Right atrium auricular region (tissue), 2 donors: ENCODE measurements around the gene FMOD. TPM values are rescaled to one million over a fixed set of nuclear protein-coding genes. Genes with fewer than 3 reads are reported as not detected.

Experiments used
- DNase-seq: peaks from one replicate; pipeline ENCODE4 v3.0.0-alpha.2; 2019; ENCODE audit warnings: low spot score
- H3K27ac ChIP-seq, 2 donors: fragments of 200-600 bp; sonication (generic); 1 replicate in 1 of 2; 2 replicates in 1 of 2; pipeline ENCODE4 v1.5.1; 2016 to 2019
- H3K27me3 ChIP-seq, 2 donors: fragments of 200-600 bp; sonication (generic); one replicate each; pipeline versions ENCODE4 v1.5.1 to v1.6.0; 2017 to 2019
- H3K36me3 ChIP-seq: fragments of 200-600 bp; sonication (generic); one replicate; pipeline ENCODE4 v1.5.1; 2016
- H3K4me1 ChIP-seq, 2 donors: fragments of 200-600 bp; sonication (generic); one replicate each; pipeline versions ENCODE4 v1.5.1 to v1.6.0; 2017 to 2019
- H3K4me3 ChIP-seq, 2 donors: fragments of 200-600 bp; sonication (generic); 1 replicate in 1 of 2; 2 replicates in 1 of 2; pipeline ENCODE4 v1.5.1; 2017 to 2019; ENCODE audit warnings: mild to moderate bottlenecking in 1 of 2, moderate library complexity in 1 of 2
- H3K9me3 ChIP-seq, 2 donors: fragments of 200-600 bp; sonication (generic); one replicate each; pipeline ENCODE4 v1.5.1; 2019
- total RNA-seq, 2 donors: library from RNA; depleted of rRNA; stranded (reverse); fragments of >200 nt; gene quantifications; one replicate each; pipeline ENCODE4 v1.1.0, GENCODE V29; 2016
- TF ChIP-seq, protein P1 (sequence below), 2 donors: fragments of 200-600 bp; sonication (generic); IDR thresholded peaks; one replicate each; pipeline ENCODE4 v1.5.1; 2019; ENCODE audit warnings: antibody characterized with exemption in 2 of 2

The FMOD gene
- total RNA-seq, 2 donors from 2014 or later: 34.2 to 122 TPM

DNA sequence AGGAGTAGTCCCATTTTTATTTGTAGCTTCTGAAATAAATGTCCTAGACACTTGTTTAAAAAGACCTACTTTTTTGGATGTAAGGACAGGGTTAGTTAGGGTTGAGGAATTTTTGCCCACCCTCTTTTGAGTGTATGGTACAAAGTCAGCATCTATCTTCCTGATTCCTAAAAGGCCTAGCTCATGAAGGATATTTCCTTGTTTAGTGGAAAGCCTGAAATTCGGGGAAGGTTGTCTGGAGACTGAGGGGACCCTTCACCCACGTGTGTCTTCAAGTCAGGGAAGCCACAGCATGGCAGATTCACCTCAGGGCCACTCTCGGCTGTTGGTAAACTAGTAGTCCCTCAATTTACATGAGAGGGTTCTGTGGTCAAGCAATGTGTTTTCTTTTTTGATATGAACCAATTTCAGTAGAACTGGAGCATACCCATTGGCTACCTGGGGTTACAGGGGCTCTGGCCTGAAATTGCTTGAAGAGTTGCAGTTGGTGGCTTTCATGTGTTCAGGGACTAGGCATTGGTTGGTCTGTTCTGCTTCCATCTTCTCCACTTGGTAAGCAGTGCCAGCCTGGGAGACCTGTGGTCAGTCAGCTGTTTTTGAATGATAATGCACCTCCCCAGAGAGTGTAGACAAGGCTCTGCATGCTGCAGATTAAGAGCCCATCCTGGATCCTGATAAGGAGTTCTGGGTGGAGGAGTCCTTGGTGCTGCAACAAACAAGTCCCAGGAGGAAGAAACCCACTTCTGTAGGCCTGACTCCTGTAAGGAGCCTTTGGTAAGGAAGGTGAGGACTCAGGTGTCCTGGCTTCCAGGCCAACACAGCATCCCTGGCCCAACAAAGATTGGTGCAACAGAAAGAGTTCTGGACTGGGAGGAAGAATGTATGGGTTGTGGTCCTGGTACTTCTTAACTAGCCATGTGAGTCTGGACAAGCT lies 39.3 kb downstream of the FMOD start:
- H3K36me3 ChIP-seq: peaks cover 44% of the 10 kb centered on the region
- no peaks in the 10 kb centered on the region for H3K9me3 ChIP-seq
- H3K27ac ChIP-seq: peak overlapping the region; percentile 100
- H3K4me3 ChIP-seq: no peak overlapping the region
- H3K27me3 ChIP-seq: no peaks in the 10 kb centered on the region
- TF ChIP-seq, protein P1, sequence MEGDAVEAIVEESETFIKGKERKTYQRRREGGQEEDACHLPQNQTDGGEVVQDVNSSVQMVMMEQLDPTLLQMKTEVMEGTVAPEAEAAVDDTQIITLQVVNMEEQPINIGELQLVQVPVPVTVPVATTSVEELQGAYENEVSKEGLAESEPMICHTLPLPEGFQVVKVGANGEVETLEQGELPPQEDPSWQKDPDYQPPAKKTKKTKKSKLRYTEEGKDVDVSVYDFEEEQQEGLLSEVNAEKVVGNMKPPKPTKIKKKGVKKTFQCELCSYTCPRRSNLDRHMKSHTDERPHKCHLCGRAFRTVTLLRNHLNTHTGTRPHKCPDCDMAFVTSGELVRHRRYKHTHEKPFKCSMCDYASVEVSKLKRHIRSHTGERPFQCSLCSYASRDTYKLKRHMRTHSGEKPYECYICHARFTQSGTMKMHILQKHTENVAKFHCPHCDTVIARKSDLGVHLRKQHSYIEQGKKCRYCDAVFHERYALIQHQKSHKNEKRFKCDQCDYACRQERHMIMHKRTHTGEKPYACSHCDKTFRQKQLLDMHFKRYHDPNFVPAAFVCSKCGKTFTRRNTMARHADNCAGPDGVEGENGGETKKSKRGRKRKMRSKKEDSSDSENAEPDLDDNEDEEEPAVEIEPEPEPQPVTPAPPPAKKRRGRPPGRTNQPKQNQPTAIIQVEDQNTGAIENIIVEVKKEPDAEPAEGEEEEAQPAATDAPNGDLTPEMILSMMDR (IDR thresholded peaks at IDR 0.05): no peak
- H3K4me1 ChIP-seq: peaks cover 0 to 42% of the 10 kb centered on the region in 2 donors
- no peak for DNase-seq

DNA sequence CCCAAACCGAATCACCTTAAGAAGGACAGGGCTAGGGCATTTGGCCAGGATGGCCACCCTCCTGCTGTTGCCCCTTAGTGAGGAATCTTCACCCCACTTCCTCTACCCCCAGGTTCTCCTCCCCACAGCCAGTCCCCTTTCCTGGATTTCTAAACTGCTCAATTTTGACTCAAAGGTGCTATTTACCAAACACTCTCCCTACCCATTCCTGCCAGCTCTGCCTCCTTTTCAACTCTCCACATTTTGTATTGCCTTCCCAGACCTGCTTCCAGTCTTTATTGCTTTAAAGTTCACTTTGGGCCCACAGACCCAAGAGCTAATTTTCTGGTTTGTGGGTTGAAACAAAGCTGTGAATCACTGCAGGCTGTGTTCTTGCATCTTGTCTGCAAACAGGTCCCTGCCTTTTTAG lies 42.0 kb downstream of the FMOD start:
- Histone ChIP-seq H3K9me3 (no peaks in the 10 kb centered on the region), H3K4me3 (peak overlapping the region; percentile 95 to 97), H3K27ac (peak overlapping the region; percentile 100), H3K36me3 (peaks cover 44% of the 10 kb centered on the region), H3K27me3 (no peaks in the 10 kb centered on the region), H3K4me1 (peaks cover 0 to 46% of the 10 kb centered on the region in 2 donors)
- TF ChIP-seq, protein P1 (IDR thresholded peaks at IDR 0.05): no peak
- no peak for DNase-seq

- H3K36me3 ChIP-seq: peaks cover 44% of the 10 kb centered on the region
Observed at GRCh38 chr1:203308328-203308922, 42.5 kb downstream of the FMOD start.

DNA sequence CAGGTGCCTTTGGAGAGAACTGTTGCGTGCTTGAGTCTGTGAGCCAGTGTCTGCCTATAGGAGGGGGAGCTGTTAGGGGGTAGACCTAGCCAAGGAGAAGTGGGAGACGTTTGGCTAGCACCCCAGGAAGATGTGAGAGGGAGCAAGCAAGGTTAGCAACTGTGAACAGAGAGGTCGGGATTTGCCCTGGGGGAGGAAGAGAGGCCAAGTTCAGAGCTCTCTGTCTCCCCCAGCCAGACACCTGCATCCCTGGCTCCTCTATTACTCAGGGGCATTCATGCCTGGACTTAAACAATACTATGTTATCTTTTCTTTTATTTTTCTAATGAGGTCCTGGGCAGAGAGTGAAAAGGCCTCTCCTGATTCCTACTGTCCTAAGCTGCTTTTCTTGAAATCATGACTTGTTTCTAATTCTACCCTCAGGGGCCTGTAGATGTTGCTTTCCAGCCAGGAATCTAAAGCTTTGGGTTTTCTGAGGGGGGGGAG lies 43.2 kb downstream of the FMOD start:
- Histone ChIP-seq H3K36me3 (peaks cover 44% of the 10 kb centered on the region), H3K4me3 (peak overlapping the region; percentile 95 to 97), H3K27me3 (no peaks in the 10 kb centered on the region), H3K27ac (peak overlapping the region; percentile 100), H3K9me3 (no peaks in the 10 kb centered on the region), H3K4me1 (peaks cover 0 to 46% of the 10 kb centered on the region in 2 donors)
- no peak for DNase-seq
- TF ChIP-seq, protein P1 (IDR thresholded peaks at IDR 0.05): no peak

More at GRCh38 chr1:203308328-203308922, 42.5 kb downstream of the FMOD start:
- H3K4me1 ChIP-seq: peaks cover 0 to 46% of the 10 kb centered on the region in 2 donors
- DNase-seq: no peak
- TF ChIP-seq, protein P1 (IDR thresholded peaks at IDR 0.05): no peak
- no peaks in the 10 kb centered on the region for H3K9me3 ChIP-seq
- peak overlapping the region; percentile 100 for H3K27ac ChIP-seq
- H3K4me3 ChIP-seq: peak overlapping the region; percentile 95 to 97
- no peaks in the 10 kb centered on the region for H3K27me3 ChIP-seq

DNA sequence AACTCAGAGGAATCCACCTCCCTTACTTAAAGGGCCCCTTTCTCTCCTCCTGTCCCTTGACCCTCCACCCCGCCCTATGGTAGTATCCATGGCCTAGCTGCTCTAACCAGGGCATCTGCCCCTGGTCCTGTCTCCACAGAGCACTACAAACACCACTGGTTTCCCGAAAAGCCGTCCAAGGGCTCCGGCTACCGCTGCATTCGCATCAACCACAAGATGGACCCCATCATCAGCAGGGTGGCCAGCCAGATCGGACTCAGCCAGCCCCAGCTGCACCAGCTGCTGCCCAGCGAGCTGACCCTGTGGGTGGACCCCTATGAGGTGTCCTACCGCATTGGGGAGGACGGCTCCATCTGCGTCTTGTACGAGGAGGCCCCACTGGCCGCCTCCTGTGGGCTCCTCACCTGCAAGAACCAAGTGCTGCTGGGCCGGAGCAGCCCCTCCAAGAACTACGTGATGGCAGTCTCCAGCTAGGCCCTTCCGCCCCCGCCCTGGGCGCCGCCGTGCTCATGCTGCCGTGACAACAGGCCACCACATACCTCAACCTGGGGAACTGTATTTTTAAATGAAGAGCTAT lies 43.9 kb downstream of the FMOD start:
- peak overlapping the region; percentile 95 to 97 for H3K4me3 ChIP-seq
- H3K27me3 ChIP-seq: no peaks in the 10 kb centered on the region
- peak overlapping the region; percentile 100 for H3K27ac ChIP-seq
- TF ChIP-seq, protein P1 (IDR thresholded peaks at IDR 0.05): no peak
- H3K4me1 ChIP-seq: peaks cover 0 to 46% of the 10 kb centered on the region in 2 donors
- no peak for DNase-seq
- H3K9me3 ChIP-seq: no peaks in the 10 kb centered on the region
- peaks cover 44% of the 10 kb centered on the region for H3K36me3 ChIP-seq
